ENCODE results near the gene IGFL2.

- TF ChIP-seq CTCF (conservative IDR thresholded peaks at IDR 0.05) (no peak), EZH2 (IDR thresholded peaks at IDR 0.05; ENCODE audit: low read depth) (no peak)
Observed at GRCh38 chr19:46126086-46126580, 21.9 kb upstream of the IGFL2 start.
